ENCODE results near the gene RUNX3.

Gene RUNX3

DNA sequence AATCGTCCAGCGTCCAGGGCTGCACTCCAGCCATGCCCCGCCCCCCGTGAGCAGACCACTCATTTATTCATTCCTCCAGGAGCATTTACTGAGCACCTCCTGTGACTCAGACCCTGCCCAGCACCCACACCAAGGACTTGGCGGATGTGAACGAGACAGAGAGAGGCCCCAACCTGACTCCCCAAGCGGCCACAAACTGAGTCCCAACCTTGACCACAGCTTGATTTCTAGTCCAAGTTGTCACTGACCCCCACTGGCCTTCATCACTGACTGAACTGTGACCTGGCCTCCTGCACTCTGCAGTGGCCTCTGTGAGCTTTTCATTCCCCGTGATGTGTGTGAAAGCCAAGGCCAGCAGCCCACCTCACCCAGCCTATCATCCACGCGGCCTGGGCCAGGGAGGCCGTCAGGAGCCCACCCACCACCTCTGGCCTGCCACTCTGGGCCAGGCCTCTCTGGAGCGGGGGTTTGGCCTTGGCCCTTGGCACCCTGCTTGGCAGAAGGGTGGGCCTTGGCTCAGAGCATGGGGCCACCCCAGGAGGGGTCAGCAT is 19.3 kb upstream of the RUNX3 start:
- no peak overlapping the region for H3K4me3 ChIP-seq (ENCODE audit: low read depth, low read length)
- TF ChIP-seq, protein P1, sequence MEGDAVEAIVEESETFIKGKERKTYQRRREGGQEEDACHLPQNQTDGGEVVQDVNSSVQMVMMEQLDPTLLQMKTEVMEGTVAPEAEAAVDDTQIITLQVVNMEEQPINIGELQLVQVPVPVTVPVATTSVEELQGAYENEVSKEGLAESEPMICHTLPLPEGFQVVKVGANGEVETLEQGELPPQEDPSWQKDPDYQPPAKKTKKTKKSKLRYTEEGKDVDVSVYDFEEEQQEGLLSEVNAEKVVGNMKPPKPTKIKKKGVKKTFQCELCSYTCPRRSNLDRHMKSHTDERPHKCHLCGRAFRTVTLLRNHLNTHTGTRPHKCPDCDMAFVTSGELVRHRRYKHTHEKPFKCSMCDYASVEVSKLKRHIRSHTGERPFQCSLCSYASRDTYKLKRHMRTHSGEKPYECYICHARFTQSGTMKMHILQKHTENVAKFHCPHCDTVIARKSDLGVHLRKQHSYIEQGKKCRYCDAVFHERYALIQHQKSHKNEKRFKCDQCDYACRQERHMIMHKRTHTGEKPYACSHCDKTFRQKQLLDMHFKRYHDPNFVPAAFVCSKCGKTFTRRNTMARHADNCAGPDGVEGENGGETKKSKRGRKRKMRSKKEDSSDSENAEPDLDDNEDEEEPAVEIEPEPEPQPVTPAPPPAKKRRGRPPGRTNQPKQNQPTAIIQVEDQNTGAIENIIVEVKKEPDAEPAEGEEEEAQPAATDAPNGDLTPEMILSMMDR (IDR thresholded peaks at IDR 0.05; ENCODE audit: insufficient read depth, low read length, missing control alignments), result no peak
- DNase-seq (ENCODE audit: low read depth, low spot score), result no peak
- ChIA-PET POLR2A (no interaction called here), CTCF (interaction anchor here (1.2 kb wide), 1 partner anchor 22 kb away, joined by 3 read pairs; no protein-coding TSS in a partner anchor)

DNA sequence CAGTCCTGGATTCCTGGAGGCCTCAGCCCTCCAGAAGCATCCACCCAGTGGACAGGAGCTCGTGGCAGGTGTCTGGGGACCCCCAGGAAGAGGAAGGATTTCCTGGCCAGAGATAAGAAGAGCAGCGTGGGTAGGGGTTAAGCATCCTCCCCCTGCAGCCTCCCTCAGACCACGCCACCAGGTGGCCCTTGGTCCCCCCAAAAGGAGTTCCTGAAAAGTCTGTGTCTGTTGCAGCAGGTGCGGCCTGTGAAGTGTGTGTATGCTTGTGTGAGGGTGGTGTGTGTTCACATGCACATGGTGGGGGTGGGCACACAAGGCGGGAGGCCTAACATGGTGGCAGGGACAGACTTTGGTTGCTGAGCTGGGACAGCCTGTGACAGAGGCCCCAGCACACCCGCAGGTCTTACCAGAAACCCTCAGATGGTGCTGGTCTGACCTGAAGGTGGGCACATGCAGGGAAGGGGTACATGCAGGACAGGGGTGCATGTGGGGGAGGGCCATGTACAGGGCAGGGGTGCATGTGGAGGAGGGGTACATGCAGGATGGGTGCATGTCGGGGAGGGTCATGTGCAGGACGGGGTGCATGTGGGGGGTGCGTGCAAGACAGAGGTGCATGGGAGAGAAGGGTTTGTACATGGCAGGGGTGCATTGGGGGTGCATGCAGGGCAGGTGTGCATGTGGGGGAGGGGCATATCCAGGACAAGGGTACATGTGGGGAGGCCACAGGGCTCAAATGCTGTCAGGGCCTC is 18.2 kb upstream of the RUNX3 start:
- no peak for DNase-seq (ENCODE audit: low read depth, low spot score)
- H3K4me3 ChIP-seq (ENCODE audit: low read depth, low read length), result no peak overlapping the region
- TF ChIP-seq, protein P1 (IDR thresholded peaks at IDR 0.05; ENCODE audit: insufficient read depth, low read length, missing control alignments), result no peak
- CTCF ChIA-PET, result interaction anchor here (0.8 to 2.3 kb wide), 3 partner anchors 11 to 89 kb away, joined by 5 to 13 read pairs (median 10); no protein-coding TSS in a partner anchor
- POLR2A ChIA-PET, result no interaction called here

DNA sequence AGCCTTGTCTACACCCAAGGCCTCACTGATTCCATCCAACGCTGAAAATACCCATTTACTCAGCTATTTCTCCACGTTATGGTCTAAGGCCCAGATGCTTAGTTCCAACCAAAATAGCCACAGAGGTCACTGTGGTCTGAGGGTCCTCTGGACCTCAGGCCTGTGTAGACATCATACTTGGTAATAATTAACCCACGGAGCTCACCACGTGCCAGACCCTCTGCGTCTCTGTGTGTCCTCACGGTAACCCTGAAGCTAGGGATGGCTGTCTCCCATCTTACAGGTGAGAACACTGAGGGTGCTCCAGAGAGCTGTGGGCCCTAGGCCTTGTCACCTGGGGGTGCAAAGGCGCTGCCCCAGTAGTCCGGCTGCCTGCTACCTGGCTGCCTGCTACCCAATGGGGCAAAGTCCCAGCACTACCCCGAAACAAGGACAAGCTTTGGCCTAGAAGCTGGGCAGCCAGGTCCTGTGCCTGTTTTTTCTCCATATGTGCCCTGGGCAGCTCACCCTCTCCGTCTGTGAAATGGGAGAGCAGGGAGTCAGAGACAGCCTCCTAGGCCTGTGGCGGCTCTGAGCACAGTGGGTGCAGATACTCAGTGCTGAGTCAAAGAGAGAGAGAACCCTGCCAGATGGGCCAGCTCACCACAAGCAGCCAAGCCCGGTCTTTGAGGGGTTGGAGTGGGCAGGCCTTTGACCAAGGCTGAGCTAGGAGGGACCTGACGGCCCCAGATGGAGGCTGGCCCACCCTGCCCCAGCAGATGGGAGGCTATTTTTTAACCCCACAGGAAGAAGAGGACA is 17.0 kb upstream of the RUNX3 start:
- CTCF ChIA-PET, result interaction anchor here (0.8 to 2.3 kb wide), 6 partner anchors 10 to 90 kb away, joined by 3 to 13 read pairs (median 5); partner anchors contain the start of gene RUNX3
- POLR2A ChIA-PET, result interaction anchor here (0.6 to 0.7 kb wide), 3 partner anchors 34 to 973 kb away, joined by 3 read pairs; no protein-coding TSS in a partner anchor
- no peak overlapping the region for H3K4me3 ChIP-seq (ENCODE audit: low read depth, low read length)
- no peak for DNase-seq (ENCODE audit: low read depth, low spot score)
- TF ChIP-seq, protein P1 (IDR thresholded peaks at IDR 0.05; ENCODE audit: insufficient read depth, low read length, missing control alignments), result no peak

DNA sequence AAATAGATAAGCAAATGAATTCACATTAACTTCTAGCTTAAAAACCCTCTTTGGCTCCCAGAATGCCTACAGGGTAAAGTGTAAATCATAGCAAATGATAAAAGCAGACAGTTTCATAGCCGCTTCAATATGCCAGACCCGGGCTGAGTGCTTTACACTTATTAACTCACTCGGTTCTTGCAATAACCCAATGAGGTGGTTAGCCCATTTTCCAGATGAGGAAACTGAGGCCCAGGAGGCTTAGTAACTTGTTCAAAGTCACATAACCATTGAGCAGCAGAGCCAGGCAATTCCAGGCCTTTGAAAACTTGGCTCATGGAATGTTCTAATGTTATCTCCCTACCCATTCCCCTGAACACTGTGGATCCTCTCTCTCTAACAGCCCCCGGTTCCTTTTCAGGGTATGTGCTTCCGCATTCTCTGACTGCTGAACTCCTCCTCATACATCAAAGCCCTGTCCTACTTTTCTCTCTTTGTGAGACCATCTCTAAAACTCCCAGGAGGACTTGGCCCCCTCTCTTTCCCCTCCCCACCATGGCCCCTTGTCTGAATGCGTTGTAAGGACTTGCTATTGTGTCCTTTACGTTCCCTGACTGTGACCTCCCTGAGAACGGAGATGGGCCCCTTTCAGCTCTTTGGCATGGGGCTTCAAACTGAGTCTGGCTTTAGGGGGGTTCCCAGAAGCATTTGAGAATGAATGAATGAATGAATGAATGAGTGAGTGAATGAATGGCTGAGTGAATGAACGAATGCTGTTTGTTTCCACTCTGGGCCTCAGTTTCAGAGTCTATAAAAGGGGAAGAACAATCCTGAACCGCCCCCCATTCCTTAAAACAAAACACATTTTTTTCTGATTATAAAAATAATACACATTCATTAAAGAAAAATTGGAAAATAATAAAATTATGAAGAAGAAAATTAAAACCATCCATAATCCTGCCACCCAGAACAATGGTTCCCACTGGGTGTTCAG is 15.6 kb upstream of the RUNX3 start:
- CTCF ChIA-PET, result interaction anchor here (1.2 to 2.3 kb wide), 5 partner anchors 8 to 33 kb away, joined by 3 to 13 read pairs (median 5); no protein-coding TSS in a partner anchor
- DNase-seq (ENCODE audit: low read depth, low spot score), result no peak
- no peak overlapping the region for H3K4me3 ChIP-seq (ENCODE audit: low read depth, low read length)
- POLR2A ChIA-PET, result no interaction called here
- TF ChIP-seq, protein P1 (IDR thresholded peaks at IDR 0.05; ENCODE audit: insufficient read depth, low read length, missing control alignments), result no peak

DNA sequence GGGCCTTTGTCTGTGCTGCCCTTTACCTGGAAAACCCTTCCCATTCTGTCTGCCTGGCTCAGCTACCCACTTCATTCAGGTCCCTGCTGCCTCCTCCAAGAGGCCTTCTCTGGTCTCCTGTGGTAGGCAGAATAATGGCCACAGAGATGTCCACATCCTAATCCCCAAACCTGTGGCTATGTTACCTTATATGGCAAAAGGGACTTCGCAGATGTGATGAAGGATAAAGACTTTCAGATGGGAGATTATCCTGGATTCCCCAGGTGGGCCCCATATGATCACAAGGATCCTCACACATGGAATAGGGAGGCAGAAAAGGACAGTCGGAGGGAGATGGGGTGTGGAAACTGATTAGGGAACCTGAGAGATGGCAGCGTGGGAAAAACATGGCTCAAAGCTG is 14.2 kb upstream of the RUNX3 start:
- H3K4me3 ChIP-seq (ENCODE audit: low read depth, low read length), result no peak overlapping the region
- TF ChIP-seq, protein P1 (IDR thresholded peaks at IDR 0.05; ENCODE audit: insufficient read depth, low read length, missing control alignments), result no peak
- DNase-seq (ENCODE audit: low read depth, low spot score), result no peak
- CTCF ChIA-PET, result interaction anchor here (4.6 kb wide), 1 partner anchor 14 kb away, joined by 45 read pairs; the partner anchor contains the start of gene RUNX3
- POLR2A ChIA-PET, result no interaction called here
